Measurements from ENCODE around the gene HTR6. TPM values are rescaled to one million over a fixed set of nuclear protein-coding genes. Genes with fewer than 3 reads are reported as not detected.

The HTR6 gene
- total RNA-seq, 2 donors from 2014 or later = not detected

GRCh38 chr1:19655718-19656080, 9.0 kb upstream of the HTR6 start:
- Histone ChIP-seq H3K4me1 (peaks cover 0 to 42% of the 10 kb centered on the region in 2 donors), H3K4me3 (no peak overlapping the region), H3K9me3 (no peaks in the 10 kb centered on the region), H3K36me3 (peaks cover 17% of the 10 kb centered on the region), H3K27me3 (no peaks in the 10 kb centered on the region), H3K27ac (no peak overlapping the region)
- TF ChIP-seq CTCF (IDR thresholded peaks at IDR 0.05) = no peak
- DNase-seq (ENCODE audit: low spot score) = no peak

- H3K36me3 ChIP-seq = peaks cover 17% of the 10 kb centered on the region
- no peak overlapping the region for H3K27ac ChIP-seq
- no peaks in the 10 kb centered on the region for H3K27me3 ChIP-seq
- H3K4me1 ChIP-seq = peaks cover 0 to 36% of the 10 kb centered on the region in 2 donors
- no peak for DNase-seq (ENCODE audit: low spot score)
- no peaks in the 10 kb centered on the region for H3K9me3 ChIP-seq
- H3K4me3 ChIP-seq = no peak overlapping the region
- TF ChIP-seq CTCF (IDR thresholded peaks at IDR 0.05) = no peak
Observed at GRCh38 chr1:19656134-19656779, 8.4 kb upstream of the HTR6 start.

- Histone ChIP-seq H3K27me3 (no peaks in the 10 kb centered on the region), H3K9me3 (no peaks in the 10 kb centered on the region), H3K4me3 (no peak overlapping the region), H3K36me3 (peaks cover 17% of the 10 kb centered on the region), H3K4me1 (peaks cover 0 to 30% of the 10 kb centered on the region in 2 donors), H3K27ac (no peak overlapping the region)
- no peak for DNase-seq (ENCODE audit: low spot score)
- no peak for TF ChIP-seq CTCF (IDR thresholded peaks at IDR 0.05)
Observed at GRCh38 chr1:19656780-19657466, 7.8 kb upstream of the HTR6 start.

- H3K36me3 ChIP-seq = peaks cover 17% of the 10 kb centered on the region
- no peak for DNase-seq (ENCODE audit: low spot score)
- H3K4me1 ChIP-seq = peaks cover 0 to 24% of the 10 kb centered on the region in 2 donors
- no peak overlapping the region for H3K27ac ChIP-seq
- no peaks in the 10 kb centered on the region for H3K27me3 ChIP-seq
- no peak for TF ChIP-seq CTCF (IDR thresholded peaks at IDR 0.05)
- H3K9me3 ChIP-seq = no peaks in the 10 kb centered on the region
- H3K4me3 ChIP-seq = no peak overlapping the region
Observed at GRCh38 chr1:19657511-19657910, 7.2 kb upstream of the HTR6 start.

- H3K27ac ChIP-seq = no peak overlapping the region
- TF ChIP-seq CTCF (IDR thresholded peaks at IDR 0.05) = no peak
- no peak for DNase-seq (ENCODE audit: low spot score)
- peaks cover 17% of the 10 kb centered on the region for H3K36me3 ChIP-seq
- H3K9me3 ChIP-seq = no peaks in the 10 kb centered on the region
- no peak overlapping the region for H3K4me3 ChIP-seq
- H3K4me1 ChIP-seq = peaks cover 0 to 22% of the 10 kb centered on the region in 2 donors
- no peaks in the 10 kb centered on the region for H3K27me3 ChIP-seq
Observed at GRCh38 chr1:19658186-19658585, 6.5 kb upstream of the HTR6 start.

All from right atrium auricular region (tissue), 2 donors.